GM21717 (cell line): ENCODE results near the gene SPATA45.
"Not testable (repeated sequence)": the region's sequence is repeated elsewhere in the genome, so short reads cannot be mapped to it uniquely, and the experiment has no call there.

Source experiments
- ATAC-seq: cut with Tn5 transposase; IDR thresholded peaks from one replicate; pipeline ENCODE4 v1.9.1; 2021; ENCODE audit warnings: mild to moderate bottlenecking, moderate library complexity; ENCODE audit not compliant: unreplicated experiment

Gene SPATA45

DNA sequence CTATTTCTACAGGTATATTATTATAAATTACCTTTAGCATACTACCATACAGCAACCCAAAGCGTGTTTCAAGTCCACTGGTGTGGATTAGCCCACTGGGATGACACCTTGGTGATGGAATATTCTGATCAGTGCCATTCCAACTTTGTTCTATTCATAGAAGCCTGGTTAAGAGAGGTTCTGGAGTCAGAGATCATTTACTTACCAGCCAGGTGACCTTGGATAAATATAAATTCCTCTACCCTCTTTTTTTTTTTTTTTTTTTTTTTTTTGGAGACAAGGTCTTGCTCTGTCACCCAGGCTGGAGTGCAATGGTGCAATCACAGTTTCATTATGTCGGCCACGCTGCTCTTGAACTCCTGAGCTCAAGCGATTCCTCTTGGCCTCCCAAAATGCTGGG, at the start of gene SPATA45:
Gene SPATA45, minus strand, starts transcription at position 101 of the 400 bp plus-strand sequence. CDS start 11,500 bp downstream, outside the sequence.
- ATAC-seq, result no peak

DNA sequence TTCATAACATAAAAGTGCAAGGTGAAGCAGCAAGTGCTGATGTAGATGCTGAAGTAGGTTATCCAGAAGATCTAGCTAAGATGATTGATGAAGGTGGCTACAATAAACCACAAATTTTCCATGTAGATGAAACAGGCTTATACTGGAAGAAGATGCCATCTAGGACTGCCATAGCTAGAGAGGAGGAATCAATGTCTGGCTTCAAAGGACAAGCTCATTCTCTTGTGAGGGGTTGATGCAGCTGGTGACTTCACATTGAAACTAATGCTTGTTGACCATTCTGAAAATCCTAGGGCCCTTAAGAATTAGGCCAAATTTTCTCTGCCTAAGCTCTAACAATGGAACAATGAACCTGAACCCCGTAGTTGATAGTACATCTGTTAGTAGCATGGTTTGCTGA, 44.7 kb upstream of the SPATA45 start:
- ATAC-seq, result no peak

DNA sequence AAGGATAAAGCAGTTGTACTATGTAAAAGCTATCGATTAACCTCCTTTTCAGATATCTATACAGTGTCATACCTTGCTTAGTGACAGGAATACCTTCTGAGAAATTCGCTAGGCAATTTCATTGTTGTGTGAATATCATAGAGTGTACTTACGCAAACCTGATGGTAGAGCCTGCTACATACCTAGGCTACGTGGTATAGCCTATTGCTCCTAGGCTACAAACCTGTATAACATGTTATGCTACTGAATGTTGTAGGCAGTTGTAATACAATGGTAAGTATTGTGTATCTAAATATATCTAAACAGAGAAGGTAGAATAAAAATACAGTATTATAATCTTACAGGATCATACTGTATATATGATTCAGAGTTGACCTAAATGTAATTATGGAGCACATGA, 37.1 kb upstream of the SPATA45 start:
- no peak for ATAC-seq

DNA sequence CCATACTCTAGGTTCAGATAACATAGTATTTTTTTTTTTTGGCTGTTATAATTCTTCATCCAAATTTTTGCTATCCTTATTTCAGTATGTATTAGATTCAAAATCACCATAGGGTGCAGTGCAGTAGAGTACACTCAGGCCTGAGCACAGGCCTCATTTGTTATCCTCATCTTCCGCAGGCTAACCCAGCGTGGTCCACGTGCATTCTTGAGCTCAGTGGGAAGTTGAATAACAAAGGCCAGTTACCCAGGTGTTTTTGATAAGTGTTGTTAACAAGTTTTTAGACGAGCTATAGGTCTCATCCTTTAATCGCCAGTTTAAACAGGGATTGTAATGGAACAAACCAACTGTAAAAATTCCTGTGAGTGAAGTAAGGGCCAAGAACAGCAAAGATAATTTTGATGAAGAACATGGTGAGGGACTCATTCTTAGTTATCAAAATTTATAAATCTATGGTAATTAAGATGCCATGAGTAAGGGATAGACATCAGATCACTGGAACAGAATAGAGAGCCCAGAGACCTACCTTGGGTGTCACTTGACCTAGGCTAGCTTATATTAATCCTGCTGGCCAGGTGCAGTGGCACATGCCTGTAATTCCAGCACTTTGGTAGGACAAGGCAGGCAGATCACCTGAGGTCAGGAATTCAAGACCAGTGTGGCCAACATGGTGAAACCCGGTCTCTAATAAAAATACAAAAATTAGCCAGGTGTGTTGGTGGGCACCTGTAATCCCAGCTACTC, 32.7 kb upstream of the SPATA45 start:
- ATAC-seq, result no peak

DNA sequence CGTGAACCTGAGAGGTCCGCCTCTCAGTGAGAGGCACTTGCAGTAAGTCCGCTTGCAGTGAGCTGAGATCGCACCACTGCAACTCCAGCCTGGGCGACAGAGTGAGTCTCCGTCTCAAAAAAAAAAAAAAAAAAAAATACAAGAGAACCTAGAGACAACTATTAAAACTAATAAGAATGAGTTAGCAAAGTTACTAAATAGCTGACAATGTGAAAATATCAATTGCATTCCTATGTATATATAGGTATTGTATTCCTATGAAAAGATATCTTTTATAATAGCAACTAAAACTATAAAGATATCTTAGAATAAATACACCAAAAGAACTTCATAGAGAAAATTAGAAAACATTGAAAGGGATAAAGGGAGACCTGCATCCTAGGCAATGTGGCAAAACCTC, 31.0 kb upstream of the SPATA45 start:
- ATAC-seq, result no peak

DNA sequence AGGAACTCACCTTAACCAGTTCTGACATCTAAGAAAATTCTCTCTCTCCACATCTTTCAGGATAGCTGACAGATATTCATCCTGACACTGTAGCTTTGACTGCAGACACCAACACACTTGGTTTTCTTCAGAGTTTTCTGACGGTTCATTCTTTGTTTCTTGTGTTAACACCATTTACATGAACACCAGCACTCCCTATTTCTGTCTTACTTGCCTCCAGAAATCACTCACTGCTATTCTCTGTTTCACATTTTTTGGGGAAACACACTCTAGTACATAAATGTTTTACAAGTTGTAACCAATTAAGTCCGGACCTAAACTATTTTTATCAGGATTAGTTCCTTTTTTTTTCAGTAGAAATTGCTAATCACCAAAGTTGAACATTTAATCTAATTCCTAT, 26.1 kb upstream of the SPATA45 start:
- peak; percentile 84 for ATAC-seq

DNA sequence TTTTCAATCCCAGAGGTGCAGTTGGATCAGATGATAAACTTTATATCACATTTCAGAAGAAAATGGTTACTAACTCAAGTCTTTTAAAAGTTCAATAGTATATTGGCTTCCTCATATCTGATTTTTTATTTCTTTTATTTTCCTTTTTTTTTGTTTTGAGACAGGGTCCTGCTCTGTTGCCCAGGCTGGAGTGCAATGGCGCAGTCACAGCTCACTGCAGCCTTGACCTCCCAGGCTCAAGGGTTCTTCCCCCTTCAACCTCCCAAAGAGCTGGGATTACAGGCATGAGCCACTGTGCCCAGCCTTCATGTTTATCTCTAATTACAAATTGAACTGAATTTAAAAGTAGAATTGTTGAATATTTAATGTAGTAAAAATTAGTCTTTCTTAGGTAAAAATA, 24.5 kb upstream of the SPATA45 start:
- ATAC-seq, result no peak

DNA sequence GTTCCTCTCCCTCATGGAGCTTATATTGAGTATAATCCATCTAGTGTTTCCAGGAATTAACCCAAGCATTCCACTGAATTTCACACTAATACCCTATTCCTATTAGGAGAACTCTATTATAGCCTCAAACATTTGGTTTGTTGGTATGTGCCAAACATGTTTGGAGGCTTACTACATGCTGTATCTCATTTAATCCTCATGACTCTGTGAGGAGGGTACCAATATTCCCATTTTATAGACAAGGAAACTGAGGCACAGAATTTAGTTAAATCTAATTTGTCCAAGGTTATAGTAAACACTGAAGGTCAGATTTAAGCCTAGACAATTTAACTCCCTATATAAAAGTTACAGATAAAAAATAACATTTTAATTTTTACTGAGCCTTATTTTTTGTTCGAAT, 19.7 kb upstream of the SPATA45 start:
- no peak for ATAC-seq

DNA sequence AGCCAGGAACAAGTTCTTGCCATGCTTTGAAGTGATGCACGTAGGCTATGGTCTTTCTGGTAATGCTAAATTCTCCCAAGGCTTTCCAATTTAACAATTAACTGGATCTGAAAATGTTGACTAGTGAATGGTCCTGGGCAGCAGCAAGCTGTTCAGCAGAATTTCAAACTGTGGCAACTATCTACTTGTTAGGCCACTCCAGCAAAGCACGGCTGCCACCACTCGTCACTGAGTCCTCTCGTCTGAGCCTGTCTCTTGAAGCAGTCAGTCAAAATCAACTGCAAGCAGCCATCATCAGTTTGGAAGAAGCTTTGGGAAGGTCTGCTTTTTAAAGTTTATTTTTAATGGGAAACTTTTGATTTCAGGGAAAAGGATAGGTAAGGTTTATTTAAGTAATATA, 16.8 kb upstream of the SPATA45 start:
- no peak for ATAC-seq

DNA sequence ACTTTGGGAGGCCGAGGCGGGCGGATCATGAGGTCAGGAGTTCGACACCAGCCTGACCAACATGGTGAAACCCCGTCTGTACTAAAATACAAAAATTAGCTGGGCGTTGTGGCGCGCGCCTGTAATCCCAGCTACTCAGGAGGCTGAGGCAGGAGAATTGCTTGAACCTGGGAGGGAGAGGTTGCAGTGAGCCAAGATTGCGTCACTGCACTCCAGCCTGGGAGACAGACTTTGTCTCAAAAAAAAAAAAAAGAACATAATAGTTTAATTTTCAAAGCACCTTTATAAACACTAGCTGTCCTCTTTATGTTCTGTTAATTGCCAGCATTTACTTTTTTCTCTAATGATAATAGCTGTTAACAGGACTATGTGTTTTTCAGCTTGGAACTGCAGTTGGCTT, 15.9 kb upstream of the SPATA45 start:
- ATAC-seq, result not testable (repeated sequence)

DNA sequence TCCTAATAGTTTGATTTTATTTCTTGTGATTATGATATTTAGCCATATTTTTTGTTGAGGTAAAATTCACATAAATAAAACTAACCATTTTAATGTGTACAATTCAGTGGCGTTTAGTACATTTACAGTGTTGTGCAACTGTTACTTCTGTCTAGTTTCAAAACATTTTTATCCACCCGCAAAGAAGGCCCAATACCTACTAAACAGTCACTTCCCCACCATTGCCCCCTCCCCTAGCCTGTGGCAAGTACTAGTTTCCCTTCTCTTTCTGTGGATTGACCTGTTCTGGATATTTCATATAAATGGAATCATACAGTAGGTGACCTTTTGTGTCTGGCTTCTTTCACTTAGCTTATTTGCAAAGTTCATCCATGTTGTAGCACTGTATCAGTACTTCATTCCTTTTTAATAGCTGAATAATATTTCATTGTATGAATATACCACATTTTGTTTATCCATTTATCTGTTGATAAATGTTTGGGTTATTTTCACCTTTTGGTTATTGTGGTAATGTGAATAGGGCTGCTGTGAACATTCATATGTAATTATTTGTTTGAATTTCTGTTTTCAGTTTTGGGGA, 14.8 kb upstream of the SPATA45 start:
- ATAC-seq, result no peak

DNA sequence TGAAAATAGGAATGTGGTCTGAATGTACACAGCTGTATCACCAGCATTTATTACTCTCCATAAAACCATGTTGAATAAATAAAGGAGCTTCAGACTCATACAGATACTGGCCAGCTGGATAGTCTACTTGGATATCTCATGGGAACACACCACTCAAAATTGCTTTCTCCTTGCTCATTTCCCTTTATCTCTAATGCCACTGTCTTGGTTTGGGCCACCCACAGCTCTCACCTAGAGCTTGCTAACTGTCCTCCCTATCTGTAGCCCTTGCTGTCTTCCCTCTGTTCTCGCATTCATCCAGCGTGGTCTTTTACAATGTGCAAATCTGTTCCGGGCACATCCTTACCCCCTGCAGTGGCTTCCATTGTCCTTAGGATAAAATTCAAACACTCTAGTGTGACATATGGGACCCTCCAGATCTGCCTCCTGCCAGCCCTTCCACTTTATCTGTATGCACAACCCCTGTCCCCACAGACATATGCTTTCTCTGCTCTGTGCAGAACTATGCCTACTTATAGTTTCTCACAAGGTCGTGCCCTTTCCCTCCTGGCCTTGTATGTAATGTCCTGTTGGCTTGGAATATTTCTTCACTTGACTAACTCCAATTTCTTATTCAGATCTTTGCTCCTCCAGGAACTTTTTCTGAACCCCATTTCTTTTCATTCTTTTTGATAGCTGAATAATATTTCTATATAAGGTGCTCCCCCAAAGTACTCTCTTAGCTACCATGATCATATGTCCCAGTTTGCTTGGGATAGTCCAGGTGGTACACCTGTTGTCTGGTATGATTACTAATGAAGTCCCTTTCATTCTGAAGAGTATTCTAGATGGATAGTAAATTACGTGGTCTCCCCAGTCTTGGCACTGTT, 13.5 kb upstream of the SPATA45 start:
- ATAC-seq, result no peak

DNA sequence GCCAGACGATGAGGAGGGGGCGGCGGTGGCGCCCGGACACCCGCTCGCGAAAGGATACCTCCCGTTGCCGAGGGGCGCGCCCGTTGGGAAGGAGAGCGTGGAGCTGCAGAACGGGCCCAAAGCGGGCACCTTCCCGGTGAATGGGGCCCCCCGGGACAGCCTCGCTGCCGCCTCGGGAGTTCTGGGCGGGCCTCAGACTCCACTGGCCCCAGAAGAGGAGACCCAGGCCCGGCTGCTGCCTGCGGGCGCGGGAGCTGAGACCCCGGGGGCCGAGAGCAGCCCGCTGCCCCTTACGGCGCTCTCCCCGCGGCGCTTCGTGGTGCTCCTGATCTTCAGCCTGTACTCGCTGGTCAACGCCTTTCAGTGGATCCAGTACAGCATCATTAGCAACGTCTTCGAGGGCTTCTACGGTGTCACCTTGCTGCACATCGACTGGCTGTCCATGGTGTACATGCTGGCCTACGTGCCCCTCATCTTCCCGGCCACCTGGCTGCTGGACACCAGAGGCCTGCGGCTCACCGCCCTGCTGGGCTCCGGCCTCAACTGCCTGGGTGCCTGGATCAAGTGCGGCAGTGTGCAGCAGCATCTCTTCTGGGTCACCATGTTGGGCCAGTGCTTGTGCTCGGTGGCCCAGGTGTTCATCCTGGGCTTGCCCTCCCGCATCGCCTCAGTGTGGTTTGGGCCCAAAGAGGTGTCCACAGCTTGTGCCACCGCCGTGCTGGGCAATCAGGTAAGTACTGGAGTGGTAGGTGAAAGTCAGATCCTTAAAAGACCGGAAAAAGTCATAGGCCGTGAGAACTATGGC, 11.2 kb upstream of the SPATA45 start:
- peak; percentile 20 for ATAC-seq

DNA sequence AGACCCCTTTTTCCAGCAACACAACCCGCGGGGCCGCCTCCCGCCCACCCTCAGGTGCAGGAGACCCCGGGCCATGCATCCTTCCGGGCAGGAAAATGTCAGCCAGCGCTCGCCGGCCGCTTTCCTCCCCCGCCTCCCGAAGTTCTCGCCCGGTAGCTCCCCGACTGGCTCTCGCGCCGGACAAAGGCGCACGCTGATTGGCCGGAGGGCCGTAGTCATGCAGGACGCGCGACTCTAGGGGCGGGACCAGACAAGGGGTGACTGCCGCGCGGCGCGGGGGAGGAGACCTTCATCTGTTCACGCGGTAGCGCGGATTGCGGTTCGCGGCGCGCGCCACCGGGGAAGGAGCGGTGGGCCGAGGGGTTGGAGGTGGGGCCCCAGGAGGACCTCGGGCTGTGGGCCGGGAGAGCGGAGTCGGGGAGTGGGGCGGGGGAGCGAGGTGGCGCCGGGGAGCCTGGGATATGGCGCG, 10.6 kb upstream of the SPATA45 start, which contains the start of gene FLVCR1:
Gene FLVCR1, plus strand, starts transcription at position 284 of the 469 bp plus-strand sequence. Its CDS starts 178 bp downstream, at position 462.
- ATAC-seq, result peak; percentile 98

DNA sequence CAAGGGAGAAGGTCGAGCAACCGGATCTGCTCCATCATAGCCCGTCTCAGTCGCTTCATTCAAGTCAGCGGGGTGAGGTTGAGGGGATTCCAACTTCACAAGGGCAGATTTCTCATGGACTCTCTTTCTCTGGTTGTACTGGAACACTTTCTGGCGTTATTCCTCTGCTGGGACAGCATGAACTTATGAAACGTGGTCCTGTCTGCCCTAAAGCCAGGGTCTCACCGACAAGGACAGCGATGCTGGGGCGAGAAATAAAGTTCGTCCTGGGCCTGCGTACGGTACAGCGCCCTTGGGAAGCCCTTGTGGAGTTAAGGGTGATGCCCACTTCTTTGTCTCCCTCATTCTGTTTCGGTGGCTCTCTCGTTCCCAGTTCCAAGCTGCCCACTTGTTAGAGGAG, 9.3 kb upstream of the SPATA45 start:
- ATAC-seq, result no peak

DNA sequence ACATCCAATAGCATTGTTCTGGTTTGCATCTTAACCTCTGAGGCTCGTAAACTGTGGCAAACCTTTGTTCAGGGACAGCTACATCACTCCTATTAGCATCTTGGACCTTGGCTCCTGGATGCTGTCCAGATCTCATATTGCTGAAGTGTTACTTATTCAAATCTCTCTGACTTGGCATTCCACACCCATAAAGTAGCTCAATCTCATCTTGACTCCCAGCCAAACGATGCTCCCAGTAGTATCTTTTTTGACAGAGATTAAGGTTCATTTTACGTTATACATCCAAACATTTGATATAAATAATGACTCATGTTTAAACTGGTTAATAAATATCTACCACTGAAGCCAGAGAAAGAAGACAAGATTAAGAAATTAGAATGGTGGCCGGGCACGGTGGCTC, 6.2 kb upstream of the SPATA45 start:
- no peak for ATAC-seq

DNA sequence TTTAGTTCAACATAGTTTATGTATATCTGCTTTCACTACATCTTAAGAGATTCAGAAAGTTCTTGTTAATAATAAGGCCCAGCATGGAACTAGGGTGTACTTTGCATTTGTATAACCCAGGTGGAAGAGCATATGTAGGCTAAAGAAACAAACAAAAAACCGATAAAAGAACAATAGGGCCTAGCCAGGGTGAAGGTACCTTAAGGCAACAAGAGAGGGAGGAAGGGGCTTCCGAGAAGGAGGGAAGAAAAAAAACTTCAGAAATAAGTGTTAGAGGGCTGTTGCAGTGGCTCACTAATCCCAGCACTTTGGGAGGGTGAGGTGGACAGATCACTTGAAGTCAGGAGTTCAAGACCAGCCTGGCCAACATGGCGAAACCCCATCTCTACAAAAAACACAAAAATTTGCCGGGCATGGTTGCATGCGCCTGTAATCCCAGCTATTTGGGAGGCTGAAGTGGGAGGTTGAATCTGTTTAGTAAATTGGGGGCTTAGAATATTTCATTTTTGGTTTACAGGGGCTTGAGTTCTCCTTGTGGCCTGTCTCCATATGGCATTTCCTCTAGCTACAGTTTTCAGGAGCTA, 4.7 kb upstream of the SPATA45 start:
- ATAC-seq, result no peak

DNA sequence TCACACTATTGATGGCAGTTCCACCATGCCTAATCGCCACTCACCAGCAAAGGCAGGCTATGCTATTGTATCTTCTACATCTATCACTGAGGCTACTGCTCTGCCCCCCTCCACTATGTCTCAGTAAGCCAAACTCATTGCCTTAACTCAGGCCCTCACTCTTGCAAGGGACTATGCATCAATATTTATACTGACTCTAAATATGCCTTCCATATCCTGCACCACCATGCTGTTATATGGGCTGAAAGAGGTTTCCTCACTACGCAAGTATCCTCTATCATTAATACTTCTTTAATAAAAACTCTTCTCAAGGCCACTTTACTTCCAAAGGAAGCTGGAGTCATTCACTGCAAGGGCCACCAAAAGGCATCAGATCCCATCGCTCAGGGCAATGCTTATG, 2.9 kb downstream of the SPATA45 start:
- not testable (repeated sequence) for ATAC-seq

DNA sequence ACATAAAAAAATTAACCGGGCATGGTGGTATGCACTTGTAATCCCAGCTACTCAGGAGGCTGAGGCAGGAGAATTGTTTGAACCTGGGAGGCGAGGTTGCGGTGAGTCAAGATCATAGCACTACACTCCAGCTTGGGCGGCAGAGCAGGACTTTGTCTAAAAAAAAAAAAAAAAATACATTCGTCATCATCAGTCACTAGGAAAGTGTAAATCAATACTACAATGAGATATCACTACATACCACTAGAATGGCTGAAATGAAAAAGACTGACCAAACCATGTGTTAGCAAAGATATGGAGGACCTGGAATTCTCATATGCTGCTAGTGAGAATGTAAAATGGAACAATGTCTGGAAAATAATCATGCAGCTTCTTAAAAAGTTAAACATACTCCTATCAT, 9.3 kb downstream of the SPATA45 start:
- no peak for ATAC-seq
